Ishikawa (cell line): ENCODE results near the gene NOS1.

Experiments
- CREB1 ChIP-seq: IDR thresholded peaks from 2 replicates; pipeline ENCODE4 v1.6.1; 2012; ENCODE audit warnings: low read depth
- EP300 ChIP-seq: IDR thresholded peaks from 2 replicates; pipeline ENCODE4 v1.6.1; 2012; ENCODE audit warnings: borderline replicate concordance
- MAX ChIP-seq: IDR thresholded peaks from 2 replicates; pipeline ENCODE4 v1.6.1; 2012
- RAD21 ChIP-seq: IDR thresholded peaks from 2 replicates; pipeline ENCODE4 v1.6.1; 2012; ENCODE audit warnings: low read depth
- USF1 ChIP-seq: IDR thresholded peaks from 2 replicates; pipeline ENCODE4 v1.6.1; 2012

- TF ChIP-seq EP300 (no peak), MAX (no peak), RAD21 (no peak), CREB1 (no peak), USF1 (no peak)
These were observed 81.3 kb downstream of the NOS1 start for GRCh38 chr12:117280019-117280680.
